ENCODE results near the gene SRRD. TPM values are rescaled to one million over a fixed set of nuclear protein-coding genes. Genes with fewer than 3 reads are reported as not detected.
"Not testable (repeated sequence)": the region's sequence is repeated elsewhere in the genome, so short reads cannot be mapped to it uniquely, and the experiment has no call there.

The SRRD gene
- total RNA-seq, 4 donors from 2014 or later = 17.9 to 37.4 (median 26.2) TPM

DNA sequence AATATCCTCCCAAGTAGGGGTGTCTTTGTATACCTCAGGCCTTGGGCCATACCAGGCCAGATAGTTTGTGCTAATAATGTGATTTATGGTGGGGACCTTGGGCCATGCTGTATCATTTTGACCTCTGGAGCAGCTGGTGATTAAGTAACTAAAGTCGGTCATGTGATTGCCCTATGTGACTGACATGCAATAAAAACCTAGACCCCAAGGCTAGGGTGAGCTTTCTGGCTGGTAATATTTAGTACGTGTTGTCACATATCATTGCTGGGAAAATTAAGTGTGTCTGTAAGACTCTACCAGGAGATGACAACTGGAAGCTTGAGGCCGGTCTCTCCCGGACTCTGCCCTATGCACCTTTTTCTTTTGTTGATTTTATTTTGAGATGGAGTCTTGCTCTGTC lies 41.2 kb downstream of the SRRD start:
- no peak for DNase-seq
- H3K4me3 ChIP-seq (replicated peaks in 1 of 3) = no peak overlapping the region
- no peak overlapping the region for H3K27ac ChIP-seq
- no peaks in the 10 kb centered on the region for H3K4me1 ChIP-seq
- intact Hi-C loops (cut with DNase I) = no loop called here
- TF ChIP-seq POLR2A (IDR thresholded peaks at IDR 0.05) = no peak
- TF ChIP-seq, protein P1, sequence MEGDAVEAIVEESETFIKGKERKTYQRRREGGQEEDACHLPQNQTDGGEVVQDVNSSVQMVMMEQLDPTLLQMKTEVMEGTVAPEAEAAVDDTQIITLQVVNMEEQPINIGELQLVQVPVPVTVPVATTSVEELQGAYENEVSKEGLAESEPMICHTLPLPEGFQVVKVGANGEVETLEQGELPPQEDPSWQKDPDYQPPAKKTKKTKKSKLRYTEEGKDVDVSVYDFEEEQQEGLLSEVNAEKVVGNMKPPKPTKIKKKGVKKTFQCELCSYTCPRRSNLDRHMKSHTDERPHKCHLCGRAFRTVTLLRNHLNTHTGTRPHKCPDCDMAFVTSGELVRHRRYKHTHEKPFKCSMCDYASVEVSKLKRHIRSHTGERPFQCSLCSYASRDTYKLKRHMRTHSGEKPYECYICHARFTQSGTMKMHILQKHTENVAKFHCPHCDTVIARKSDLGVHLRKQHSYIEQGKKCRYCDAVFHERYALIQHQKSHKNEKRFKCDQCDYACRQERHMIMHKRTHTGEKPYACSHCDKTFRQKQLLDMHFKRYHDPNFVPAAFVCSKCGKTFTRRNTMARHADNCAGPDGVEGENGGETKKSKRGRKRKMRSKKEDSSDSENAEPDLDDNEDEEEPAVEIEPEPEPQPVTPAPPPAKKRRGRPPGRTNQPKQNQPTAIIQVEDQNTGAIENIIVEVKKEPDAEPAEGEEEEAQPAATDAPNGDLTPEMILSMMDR (IDR thresholded peaks at IDR 0.05) = no peak
- 92 to 93% methylated on average over 4 of the region's 4 CpGs for WGBS, 2 donors
- no peaks in the 10 kb centered on the region for H3K27me3 ChIP-seq
- H3K9me3 ChIP-seq = no peaks in the 10 kb centered on the region
- H3K36me3 ChIP-seq = peaks cover 14 to 28% of the 10 kb centered on the region in 2 donors

DNA sequence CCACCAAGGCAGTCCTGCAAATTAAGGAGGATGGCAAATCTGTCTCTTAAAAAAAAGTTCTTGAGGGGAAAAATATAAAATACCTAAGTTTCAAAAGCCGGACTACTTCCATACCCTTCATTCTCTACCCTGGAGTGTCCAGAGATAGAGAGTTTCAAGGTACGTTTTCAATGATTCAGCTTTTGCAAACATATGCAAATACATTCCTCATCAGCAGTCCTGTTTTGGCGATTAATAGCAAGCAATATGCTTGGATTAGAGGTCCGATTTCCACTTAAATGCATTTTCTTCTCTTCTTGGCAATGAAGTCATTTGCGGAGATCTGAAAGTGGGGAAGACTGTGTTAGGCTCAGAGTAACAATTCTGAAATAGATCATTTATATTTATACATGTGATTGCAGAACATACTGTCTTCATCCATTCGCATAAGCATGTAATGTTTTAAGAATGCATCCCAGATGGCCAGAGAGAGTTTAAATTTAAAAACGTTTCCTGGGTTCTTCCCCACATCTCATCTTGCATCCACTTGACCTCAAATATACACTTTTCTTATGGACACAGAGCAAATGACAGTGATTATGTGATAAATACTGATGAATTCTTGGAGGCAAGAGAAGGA lies 42.4 kb downstream of the SRRD start:
- TF ChIP-seq, protein P1 (IDR thresholded peaks at IDR 0.05) = no peak
- TF ChIP-seq POLR2A (IDR thresholded peaks at IDR 0.05) = no peak
- DNase-seq = no peak
- no peak overlapping the region for H3K4me3 ChIP-seq (replicated peaks in 1 of 3)
- H3K4me1 ChIP-seq = no peaks in the 10 kb centered on the region
- peaks cover 19 to 32% of the 10 kb centered on the region in 2 donors for H3K36me3 ChIP-seq
- no peak overlapping the region for H3K27ac ChIP-seq
- intact Hi-C loops (cut with DNase I) = no loop called here
- H3K27me3 ChIP-seq = no peaks in the 10 kb centered on the region
- 91 to 94% methylated on average over 7 of the region's 7 CpGs for WGBS, 2 donors
- no peaks in the 10 kb centered on the region for H3K9me3 ChIP-seq

DNA sequence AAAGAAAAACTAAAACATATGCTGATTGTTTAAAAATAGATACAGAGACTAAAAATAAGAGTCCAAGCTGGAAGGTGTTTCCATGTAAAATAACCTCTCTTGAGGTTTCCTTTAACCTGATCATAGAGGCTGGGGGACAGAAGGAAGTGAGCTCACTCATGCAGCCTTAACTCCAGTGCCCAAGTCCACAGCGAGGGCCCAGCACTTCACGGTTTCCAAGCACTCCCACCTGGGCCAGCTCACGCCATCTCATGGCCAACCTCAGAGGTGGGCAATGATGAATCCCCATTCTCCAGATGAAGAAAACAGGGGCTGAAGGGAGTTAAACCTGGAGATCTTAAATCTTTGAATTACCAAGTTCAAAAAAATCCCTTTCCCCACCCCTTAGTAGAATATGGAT lies 43.5 kb downstream of the SRRD start:
- Histone ChIP-seq H3K27ac (no peak overlapping the region), H3K4me3 (replicated peaks in 1 of 3) (no peak overlapping the region), H3K27me3 (no peaks in the 10 kb centered on the region), H3K4me1 (no peaks in the 10 kb centered on the region), H3K9me3 (no peaks in the 10 kb centered on the region), H3K36me3 (peaks cover 24 to 43% of the 10 kb centered on the region in 2 donors)
- intact Hi-C loops (cut with DNase I) = no loop called here
- WGBS, 2 donors = 57 to 81% methylated on average over 3 of the region's 3 CpGs
- no peak for TF ChIP-seq POLR2A (IDR thresholded peaks at IDR 0.05)
- TF ChIP-seq, protein P1 (IDR thresholded peaks at IDR 0.05) = no peak
- no peak for DNase-seq

DNA sequence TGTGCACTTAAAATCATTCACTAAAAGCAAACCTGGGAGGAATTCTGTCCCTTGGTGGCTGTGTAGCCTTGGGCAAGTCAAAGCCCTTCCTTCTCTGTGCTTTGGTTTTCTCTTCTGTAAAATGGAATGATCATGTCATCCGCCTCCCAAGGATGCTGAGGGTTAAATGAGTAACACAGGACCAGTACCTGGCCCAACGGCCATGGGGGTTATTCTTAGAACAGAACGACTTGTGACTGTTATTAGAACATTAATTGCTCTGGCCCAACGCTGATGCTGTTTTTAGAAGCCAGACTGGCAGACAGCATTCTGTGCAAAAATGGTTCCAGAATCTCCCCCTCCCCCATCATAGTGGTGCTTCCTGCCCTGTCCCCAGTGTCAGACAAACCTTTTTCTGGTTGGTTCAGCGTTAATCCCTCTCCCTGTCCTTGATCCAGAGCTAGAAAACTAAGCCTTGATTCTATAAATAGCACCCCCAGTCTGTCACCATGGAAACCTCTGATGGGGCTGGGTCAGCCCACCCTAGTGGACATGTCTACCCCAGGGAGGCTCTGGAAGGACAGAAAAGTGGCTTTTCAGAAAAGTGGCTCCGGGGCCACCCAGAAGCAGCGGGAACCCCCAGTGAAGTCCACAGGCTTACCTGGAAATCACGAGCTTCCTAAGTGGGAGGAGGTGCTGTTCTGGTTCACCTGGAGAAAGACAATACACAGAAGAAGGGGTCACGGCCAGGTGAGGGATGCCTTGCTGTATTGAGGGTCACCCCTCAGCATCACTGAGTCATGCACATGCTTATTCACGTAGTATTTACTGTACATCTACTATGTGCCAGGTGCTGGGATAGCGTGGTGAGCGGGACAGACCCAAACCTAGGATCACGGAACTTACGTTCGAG lies 44.1 kb downstream of the SRRD start:
- no peak for DNase-seq
- no peak overlapping the region for H3K27ac ChIP-seq
- H3K36me3 ChIP-seq = peaks cover 28 to 47% of the 10 kb centered on the region in 2 donors
- intact Hi-C loops (cut with DNase I) = no loop called here
- 84 to 86% methylated on average over 14 to 15 of the region's 15 CpGs for WGBS, 2 donors
- TF ChIP-seq, protein P1 (IDR thresholded peaks at IDR 0.05) = no peak
- no peak for TF ChIP-seq POLR2A (IDR thresholded peaks at IDR 0.05)
- H3K27me3 ChIP-seq = no peaks in the 10 kb centered on the region
- H3K4me3 ChIP-seq (replicated peaks in 1 of 3) = no peak overlapping the region
- H3K9me3 ChIP-seq = no peaks in the 10 kb centered on the region
- no peaks in the 10 kb centered on the region for H3K4me1 ChIP-seq

DNA sequence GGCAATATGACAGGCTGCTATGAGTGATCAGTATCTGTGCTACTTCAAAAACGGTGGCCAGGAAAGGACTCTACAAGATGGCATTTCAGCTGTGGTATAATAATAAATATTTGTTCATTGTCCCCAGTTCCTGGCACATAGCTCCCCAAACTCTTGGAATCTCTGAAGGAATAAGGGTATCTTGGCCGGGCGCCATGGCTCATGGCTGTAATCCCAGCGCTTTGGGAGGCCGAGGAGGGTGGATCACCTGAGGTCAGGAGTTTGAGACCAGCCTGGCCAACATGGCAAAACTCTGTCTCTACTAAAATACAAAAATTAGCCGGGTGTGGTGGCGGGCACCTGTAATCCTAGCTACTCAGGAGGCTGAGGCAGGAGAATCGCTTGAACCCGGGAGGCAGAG lies 44.8 kb downstream of the SRRD start:
- H3K27me3 ChIP-seq; H3K4me1 ChIP-seq; H3K4me3 ChIP-seq (replicated peaks in 1 of 3); H3K27ac ChIP-seq; intact Hi-C loops (cut with DNase I); DNase-seq; H3K9me3 ChIP-seq: not testable (repeated sequence)
- peaks cover 28 to 46% of the 10 kb centered on the region in 2 donors for H3K36me3 ChIP-seq
- 93% methylated on average over 9 of the region's 9 CpGs for WGBS, 2 donors

Data from thyroid gland (tissue), 4 donors.